Memory B cell (primary cell): Measurements from ENCODE around the gene LARP1B.
A peak's percentile ranks its signal among the peaks of the same experiment; 100 is the strongest.

Source experiments
- ATAC-seq: fragments of 150-1000 bp; cut with Tn5 transposase; 2 replicates; pipeline ENCODE4 v1.10.0; 2021; ENCODE audit warnings: low read depth, mild to moderate bottlenecking, moderate library complexity
- DNase-seq, 2 donors: peaks; one replicate each; pipeline ENCODE4 v3.0.0; 2022; ENCODE audit warnings: low spot score in 2 of 2
- H3K27ac Mint-ChIP-seq: one replicate; pipeline ENCODE4 v1.8.0; 2022; ENCODE audit warnings: mild to moderate bottlenecking, moderate library complexity, mixed read lengths
- H3K27me3 Mint-ChIP-seq: one replicate; pipeline ENCODE4 v1.8.0; 2022; ENCODE audit warnings: mixed read lengths
- H3K36me3 Mint-ChIP-seq: one replicate; pipeline ENCODE4 v1.8.0; 2022; ENCODE audit warnings: mild to moderate bottlenecking, mixed read lengths
- H3K4me1 Mint-ChIP-seq: one replicate; pipeline ENCODE4 v1.8.0; 2022; ENCODE audit warnings: mixed read lengths
- H3K4me3 Mint-ChIP-seq: one replicate; pipeline ENCODE4 v1.8.0; 2022; ENCODE audit warnings: mild to moderate bottlenecking, moderate library complexity, mixed read lengths
- H3K9me3 Mint-ChIP-seq: one replicate; pipeline ENCODE4 v1.8.0; 2022; ENCODE audit warnings: mixed read lengths

LARP1B gene

GRCh38 chr4:128158894-128159293, 97.8 kb downstream of the LARP1B start:
- Mint-ChIP-seq H3K4me1 (no peaks in the 10 kb centered on the region), H3K27ac (no peak overlapping the region)

GRCh38 chr4:128159967-128160366, 98.9 kb downstream of the LARP1B start:
- Mint-ChIP-seq H3K27ac (no peak overlapping the region), H3K9me3 (peaks cover 6% of the 10 kb centered on the region), H3K36me3 (peaks cover 7% of the 10 kb centered on the region), H3K27me3 (no peaks in the 10 kb centered on the region), H3K4me3 (no peak overlapping the region), H3K4me1 (no peaks in the 10 kb centered on the region)
- ATAC-seq = no peak
- DNase-seq = no peak

More at GRCh38 chr4:128158894-128159293, 97.8 kb downstream of the LARP1B start:
- ATAC-seq (no peak), DNase-seq (no peak)
- Mint-ChIP-seq H3K4me3 (no peak overlapping the region), H3K36me3 (peaks cover 7% of the 10 kb centered on the region), H3K9me3 (peaks cover 6% of the 10 kb centered on the region), H3K27me3 (no peaks in the 10 kb centered on the region)

GRCh38 chr4:128161138-128161537, 100.0 kb downstream of the LARP1B start:
- Mint-ChIP-seq H3K36me3 (peaks cover 4% of the 10 kb centered on the region), H3K27me3 (no peaks in the 10 kb centered on the region), H3K27ac (no peak overlapping the region), H3K4me1 (no peaks in the 10 kb centered on the region), H3K4me3 (no peak overlapping the region), H3K9me3 (peaks cover 6% of the 10 kb centered on the region)
- no peak for DNase-seq
- ATAC-seq = no peak

- no peak overlapping the region for H3K4me3 Mint-ChIP-seq
- H3K4me1 Mint-ChIP-seq = no peaks in the 10 kb centered on the region
- no peak for DNase-seq
- no peaks in the 10 kb centered on the region for H3K36me3 Mint-ChIP-seq
- no peaks in the 10 kb centered on the region for H3K27me3 Mint-ChIP-seq
- ATAC-seq = no peak
- no peak overlapping the region for H3K27ac Mint-ChIP-seq
- H3K9me3 Mint-ChIP-seq = peaks cover under 1% of the 10 kb centered on the region
These were observed 101.3 kb downstream of the LARP1B start for GRCh38 chr4:128162434-128162833.

GRCh38 chr4:128163177-128164117, 102.3 kb downstream of the LARP1B start:
- H3K27me3 Mint-ChIP-seq = no peaks in the 10 kb centered on the region
- no peak overlapping the region for H3K4me3 Mint-ChIP-seq
- H3K27ac Mint-ChIP-seq = no peak overlapping the region
- ATAC-seq (no peak), DNase-seq (no peak)
- H3K4me1 Mint-ChIP-seq = no peaks in the 10 kb centered on the region
- H3K36me3 Mint-ChIP-seq = no peaks in the 10 kb centered on the region
- H3K9me3 Mint-ChIP-seq = no peaks in the 10 kb centered on the region

- no peak for ATAC-seq
- Mint-ChIP-seq H3K4me3 (no peak overlapping the region), H3K9me3 (no peaks in the 10 kb centered on the region), H3K27me3 (no peaks in the 10 kb centered on the region), H3K4me1 (no peaks in the 10 kb centered on the region), H3K27ac (no peak overlapping the region), H3K36me3 (no peaks in the 10 kb centered on the region)
- no peak for DNase-seq
These were observed 105.9 kb downstream of the LARP1B start for GRCh38 chr4:128166982-128167381.

GRCh38 chr4:128168701-128169100, 107.6 kb downstream of the LARP1B start:
- H3K4me1 Mint-ChIP-seq = no peaks in the 10 kb centered on the region
- no peak overlapping the region for H3K4me3 Mint-ChIP-seq
- DNase-seq (no peak), ATAC-seq (no peak)
- H3K27ac Mint-ChIP-seq = no peak overlapping the region
- H3K9me3 Mint-ChIP-seq = no peaks in the 10 kb centered on the region
- H3K36me3 Mint-ChIP-seq = no peaks in the 10 kb centered on the region
- H3K27me3 Mint-ChIP-seq = no peaks in the 10 kb centered on the region

- Mint-ChIP-seq H3K27ac (no peak overlapping the region), H3K4me1 (no peaks in the 10 kb centered on the region), H3K4me3 (no peak overlapping the region), H3K36me3 (no peaks in the 10 kb centered on the region), H3K9me3 (no peaks in the 10 kb centered on the region), H3K27me3 (no peaks in the 10 kb centered on the region)
- ATAC-seq (no peak), DNase-seq (no peak)
These were observed 108.1 kb downstream of the LARP1B start for GRCh38 chr4:128169245-128169644.

- Mint-ChIP-seq H3K4me3 (no peak overlapping the region), H3K4me1 (peaks cover 4% of the 10 kb centered on the region), H3K27me3 (no peaks in the 10 kb centered on the region), H3K9me3 (no peaks in the 10 kb centered on the region), H3K27ac (no peak overlapping the region), H3K36me3 (peaks cover 4% of the 10 kb centered on the region)
- DNase-seq (no peak), ATAC-seq (no peak)
These were observed 115.5 kb downstream of the LARP1B start for GRCh38 chr4:128176643-128177042.

- no peaks in the 10 kb centered on the region for H3K27me3 Mint-ChIP-seq
- H3K27ac Mint-ChIP-seq = peak overlapping the region; percentile 24
- H3K4me3 Mint-ChIP-seq = no peak overlapping the region
- H3K36me3 Mint-ChIP-seq = peaks cover 4% of the 10 kb centered on the region
- no peaks in the 10 kb centered on the region for H3K9me3 Mint-ChIP-seq
- ATAC-seq = no peak
- DNase-seq = no peak
- peaks cover 4% of the 10 kb centered on the region for H3K4me1 Mint-ChIP-seq
These were observed 116.4 kb downstream of the LARP1B start for GRCh38 chr4:128177498-128177897.

GRCh38 chr4:128186623-128187022, 125.5 kb downstream of the LARP1B start:
- Mint-ChIP-seq H3K27me3 (no peaks in the 10 kb centered on the region), H3K36me3 (peaks cover 2% of the 10 kb centered on the region), H3K9me3 (peaks cover 1% of the 10 kb centered on the region), H3K4me3 (no peak overlapping the region), H3K4me1 (peaks cover 4% of the 10 kb centered on the region), H3K27ac (no peak overlapping the region)
- no peak for DNase-seq
- ATAC-seq = no peak

GRCh38 chr4:128191115-128191781, 130.1 kb downstream of the LARP1B start:
- DNase-seq = peak; percentile 58 to 63
- ATAC-seq = peak; percentile 94
- peak overlapping the region; percentile 42 for H3K27ac Mint-ChIP-seq
- no peak overlapping the region for H3K4me3 Mint-ChIP-seq
- peaks cover 4% of the 10 kb centered on the region for H3K4me1 Mint-ChIP-seq
- H3K9me3 Mint-ChIP-seq = no peaks in the 10 kb centered on the region
- H3K36me3 Mint-ChIP-seq = no peaks in the 10 kb centered on the region
- H3K27me3 Mint-ChIP-seq = no peaks in the 10 kb centered on the region

- Mint-ChIP-seq H3K36me3 (no peaks in the 10 kb centered on the region), H3K4me1 (no peaks in the 10 kb centered on the region), H3K27me3 (no peaks in the 10 kb centered on the region), H3K4me3 (no peak overlapping the region), H3K9me3 (no peaks in the 10 kb centered on the region), H3K27ac (no peak overlapping the region)
- no peak for DNase-seq
- ATAC-seq = peak; percentile 29
These were observed 159.4 kb downstream of the LARP1B start for GRCh38 chr4:128220286-128221235.

GRCh38 chr4:128221586-128221985, 160.5 kb downstream of the LARP1B start:
- H3K27me3 Mint-ChIP-seq = no peaks in the 10 kb centered on the region
- no peaks in the 10 kb centered on the region for H3K9me3 Mint-ChIP-seq
- ATAC-seq (no peak), DNase-seq (no peak)
- H3K4me1 Mint-ChIP-seq = no peaks in the 10 kb centered on the region
- no peaks in the 10 kb centered on the region for H3K36me3 Mint-ChIP-seq
- H3K27ac Mint-ChIP-seq = no peak overlapping the region
- no peak overlapping the region for H3K4me3 Mint-ChIP-seq
